Fibroblast of the aortic adventitia (primary cell): ENCODE results near the gene RASL10B. TPM values are rescaled to one million over a fixed set of nuclear protein-coding genes. Genes with fewer than 3 reads are reported as not detected.

Experiments
- DNase-seq: peaks from one replicate; pipeline ENCODE4 v3.0.0-alpha.2; 2010; ENCODE audit warnings: low read depth
- H3K4me3 ChIP-seq: 2 replicates; pipeline ENCODE4 v1.5.1; 2011; ENCODE audit warnings: low read depth, mild to moderate bottlenecking, control low read depth, low read length, moderate library complexity
- total RNA-seq: library from RNA; depleted of rRNA; stranded (reverse); fragments of >200 nt; gene quantifications from 2 replicates; pipeline ENCODE4 v1.2.3, GENCODE V29; 2012; ENCODE audit warnings: low replicate concordance
- TF ChIP-seq, protein P1 (sequence below): IDR thresholded peaks from 2 replicates; pipeline ENCODE4 v1.5.1; 2011; ENCODE audit warnings: mild to moderate bottlenecking, low read length, control low read depth, inconsistent platforms; ENCODE audit not compliant: insufficient read depth

The RASL10B gene
- total RNA-seq, 1 donor: 1.5 TPM

DNA sequence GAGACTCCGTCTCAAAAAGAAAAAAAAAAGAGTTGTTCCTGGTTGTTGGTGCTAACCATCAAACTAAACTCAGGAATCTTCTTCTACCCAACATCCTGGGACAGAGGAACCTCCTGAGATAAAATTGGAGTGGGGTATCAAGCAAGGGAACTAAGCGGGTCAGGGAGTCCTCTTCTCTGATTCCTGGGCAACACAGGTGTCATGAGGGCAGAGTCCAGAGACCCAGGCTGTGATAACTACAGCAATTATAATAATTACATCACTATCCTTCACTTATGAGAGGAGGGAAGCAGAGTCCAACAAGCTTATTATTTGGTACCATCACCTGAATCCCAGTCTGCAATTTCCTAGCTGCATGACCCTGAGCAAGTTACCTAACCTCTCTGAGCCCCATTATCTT is 37.4 kb downstream of the RASL10B start:
- no peak for DNase-seq
- TF ChIP-seq, protein P1, sequence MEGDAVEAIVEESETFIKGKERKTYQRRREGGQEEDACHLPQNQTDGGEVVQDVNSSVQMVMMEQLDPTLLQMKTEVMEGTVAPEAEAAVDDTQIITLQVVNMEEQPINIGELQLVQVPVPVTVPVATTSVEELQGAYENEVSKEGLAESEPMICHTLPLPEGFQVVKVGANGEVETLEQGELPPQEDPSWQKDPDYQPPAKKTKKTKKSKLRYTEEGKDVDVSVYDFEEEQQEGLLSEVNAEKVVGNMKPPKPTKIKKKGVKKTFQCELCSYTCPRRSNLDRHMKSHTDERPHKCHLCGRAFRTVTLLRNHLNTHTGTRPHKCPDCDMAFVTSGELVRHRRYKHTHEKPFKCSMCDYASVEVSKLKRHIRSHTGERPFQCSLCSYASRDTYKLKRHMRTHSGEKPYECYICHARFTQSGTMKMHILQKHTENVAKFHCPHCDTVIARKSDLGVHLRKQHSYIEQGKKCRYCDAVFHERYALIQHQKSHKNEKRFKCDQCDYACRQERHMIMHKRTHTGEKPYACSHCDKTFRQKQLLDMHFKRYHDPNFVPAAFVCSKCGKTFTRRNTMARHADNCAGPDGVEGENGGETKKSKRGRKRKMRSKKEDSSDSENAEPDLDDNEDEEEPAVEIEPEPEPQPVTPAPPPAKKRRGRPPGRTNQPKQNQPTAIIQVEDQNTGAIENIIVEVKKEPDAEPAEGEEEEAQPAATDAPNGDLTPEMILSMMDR: no peak
- H3K4me3 ChIP-seq: no peak overlapping the region

DNA sequence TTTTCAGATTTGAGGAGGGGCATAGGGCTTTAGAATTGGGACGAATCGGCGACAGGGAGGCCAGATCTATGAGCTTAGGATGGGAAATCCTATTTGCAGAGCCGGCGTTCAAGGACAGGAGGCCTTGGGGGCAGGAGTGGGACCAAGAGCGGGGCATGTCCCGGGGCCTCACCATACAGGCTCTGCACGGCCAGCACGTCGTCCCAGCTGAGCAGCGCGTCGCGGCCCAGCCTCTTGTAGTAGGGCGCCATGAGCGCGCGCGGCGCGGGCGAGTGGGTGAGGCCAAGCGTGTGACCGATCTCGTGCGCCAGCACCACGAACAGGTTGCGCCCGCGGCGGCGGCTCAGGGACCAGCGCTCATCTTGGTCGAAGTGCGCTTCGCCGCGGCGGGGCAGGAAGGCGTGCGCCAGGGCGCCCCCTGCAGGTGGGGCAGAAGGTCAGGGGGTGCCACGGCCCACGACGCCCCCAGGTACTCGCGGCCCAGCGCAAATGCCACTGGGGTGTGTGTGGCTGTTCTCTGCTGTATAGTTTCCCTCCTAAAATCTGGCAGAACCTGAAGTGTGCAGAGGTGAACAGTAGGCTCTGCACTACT is 38.6 kb downstream of the RASL10B start:
- TF ChIP-seq, protein P1: no peak
- DNase-seq: no peak
- no peak overlapping the region for H3K4me3 ChIP-seq

DNA sequence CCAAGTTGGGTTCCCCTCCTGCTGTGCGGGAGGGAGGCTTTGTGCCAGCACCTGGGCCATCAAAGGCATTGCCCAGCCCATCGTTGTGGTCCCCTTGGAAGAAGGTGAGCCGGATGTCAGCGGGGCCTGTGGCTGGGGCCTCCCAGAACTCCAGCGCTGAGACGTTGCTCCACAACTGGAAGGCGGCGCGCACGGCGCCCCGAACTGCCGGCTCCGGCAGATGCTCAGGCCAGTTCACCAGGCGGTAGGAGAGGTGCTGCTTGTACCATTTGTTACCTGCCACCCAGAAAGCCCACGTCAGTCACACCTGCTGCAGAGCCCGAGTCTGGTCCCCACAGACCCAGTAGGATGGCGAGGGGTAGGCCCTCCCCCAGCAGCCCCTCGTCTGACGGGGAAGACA is 41.7 kb downstream of the RASL10B start:
- H3K4me3 ChIP-seq: no peak overlapping the region
- DNase-seq: no peak
- TF ChIP-seq, protein P1: no peak

DNA sequence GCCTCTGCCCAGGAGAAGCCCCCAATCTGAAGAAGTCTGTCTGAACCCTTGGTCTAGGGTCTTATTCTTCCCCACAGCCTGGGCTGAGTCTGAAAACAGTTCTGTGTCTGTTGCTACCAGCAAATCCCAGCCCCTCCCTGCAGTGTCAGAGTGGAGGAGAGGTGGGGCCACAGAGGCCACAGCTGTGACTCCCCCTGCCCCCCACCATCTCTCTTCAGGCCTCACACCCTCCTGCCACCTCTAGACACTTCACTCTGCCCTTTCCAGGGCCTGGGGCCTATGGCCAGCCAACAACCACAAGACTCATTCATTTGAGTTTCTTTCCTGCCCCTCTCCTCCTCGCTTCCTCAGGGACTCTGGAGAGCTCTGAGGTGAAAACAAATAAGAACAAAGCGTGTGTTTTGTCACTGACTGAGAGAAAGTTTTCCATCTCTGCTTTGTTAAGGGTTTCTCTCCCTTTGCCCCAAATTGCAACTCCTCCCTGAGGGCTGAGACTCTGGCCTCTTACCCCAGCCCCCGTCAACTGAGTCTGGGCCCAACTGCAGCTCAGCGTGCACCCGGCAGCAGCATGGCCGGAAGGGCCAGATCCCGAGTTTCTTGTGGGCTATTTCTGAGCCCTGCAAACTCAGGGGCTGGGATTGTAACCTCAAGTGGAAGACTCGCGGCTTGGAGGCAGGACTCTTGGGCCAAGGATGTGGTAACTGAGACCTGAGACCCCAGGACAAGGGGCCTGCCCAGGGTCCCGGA is 42.4 kb downstream of the RASL10B start:
- no peak overlapping the region for H3K4me3 ChIP-seq
- no peak for DNase-seq
- TF ChIP-seq, protein P1: no peak

DNA sequence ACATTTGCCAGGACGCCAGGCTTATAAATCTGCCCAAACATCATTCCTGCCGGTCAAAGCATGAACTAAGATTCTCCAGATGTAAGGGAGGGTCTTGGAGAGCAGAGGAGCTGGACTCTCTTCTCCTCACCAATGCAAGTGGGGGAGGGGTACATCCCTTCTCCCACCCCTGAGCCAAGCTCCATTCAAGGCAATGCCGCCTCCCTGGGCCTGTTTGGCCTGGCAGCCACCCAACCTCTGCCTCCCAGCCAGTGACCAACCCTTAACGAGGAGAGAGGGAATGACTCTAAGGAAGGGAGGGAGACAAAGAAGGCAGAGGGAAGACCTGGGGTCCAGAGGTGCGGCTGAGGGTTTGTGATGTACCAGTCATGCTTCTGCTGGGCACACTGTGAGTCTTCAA is 43.1 kb downstream of the RASL10B start:
- TF ChIP-seq, protein P1: no peak
- DNase-seq: peak; percentile 33
- no peak overlapping the region for H3K4me3 ChIP-seq

DNA sequence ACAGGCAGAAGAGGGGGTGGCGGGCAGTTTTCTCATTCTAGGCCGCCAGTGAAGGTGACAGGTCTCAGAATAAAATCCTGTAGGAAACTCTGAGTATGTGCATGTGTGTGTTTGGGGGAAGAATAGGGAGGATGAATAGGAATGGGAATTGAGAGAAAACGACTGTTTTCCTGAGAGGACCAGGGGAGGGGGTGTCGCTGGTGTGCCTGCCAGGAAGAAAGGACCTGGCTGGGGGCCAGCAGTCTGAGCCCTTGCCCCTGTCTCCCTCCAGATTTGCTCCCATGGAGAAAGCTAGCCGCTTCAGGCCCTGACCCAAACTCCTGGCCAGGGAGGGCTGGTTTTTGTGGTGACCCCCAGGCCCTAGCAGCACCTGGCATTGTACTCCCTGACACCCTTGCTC is 43.6 kb downstream of the RASL10B start:
- DNase-seq: no peak
- no peak overlapping the region for H3K4me3 ChIP-seq
- TF ChIP-seq, protein P1: no peak
